Vagina (tissue), 2 donors: ENCODE results near the gene FRMPD1. TPM values are rescaled to one million over a fixed set of nuclear protein-coding genes. Genes with fewer than 3 reads are reported as not detected.

Source experiments
- DNase-seq, 2 donors: peaks; one replicate each; pipeline ENCODE4 v3.0.0-alpha.2; 2017; ENCODE audit errors: extremely low spot score in 2 of 2
- H3K27ac ChIP-seq: fragments of 200-600 bp; sonication (generic); one replicate; pipeline ENCODE4 v1.5.1; 2019
- H3K27me3 ChIP-seq: fragments of 200-600 bp; sonication (generic); one replicate; pipeline ENCODE4 v1.5.1; 2019
- H3K36me3 ChIP-seq, 2 donors: fragments of 200-600 bp; sonication (generic); one replicate each; pipeline ENCODE4 v1.5.1; 2017 to 2019
- H3K4me1 ChIP-seq: fragments of 200-600 bp; sonication (generic); one replicate; pipeline ENCODE4 v1.5.1; 2019
- H3K4me3 ChIP-seq, 2 donors: fragments of 200-600 bp; sonication (generic); 1 replicate in 1 of 2; 2 replicates in 1 of 2; pipeline ENCODE4 v1.5.1; 2016 to 2019
- H3K9me3 ChIP-seq: fragments of 200-600 bp; sonication (generic); one replicate; pipeline ENCODE4 v1.5.1; 2019
- POLR2A ChIP-seq, 2 donors: fragments of 450-650 bp; IDR thresholded peaks; one replicate each; pipeline ENCODE4 v1.6.1; 2017; ENCODE audit warnings: antibody characterized with exemption in 2 of 2, mild to moderate bottlenecking in 2 of 2, moderate library complexity in 2 of 2
- POLR2AphosphoS5 ChIP-seq, 2 donors: sonication (generic); formaldehyde crosslinking; IDR thresholded peaks; one replicate each; pipeline ENCODE4 v1.9.0; 2017; ENCODE audit warnings: antibody characterized with exemption in 2 of 2, mild to moderate bottlenecking in 2 of 2, low read depth in 1 of 2; ENCODE audit not compliant: insufficient read depth in 1 of 2
- intact Hi-C: fragments of 100-400 bp; cut with DNase I; formaldehyde crosslinking; loops from one replicate; pipeline ENCODE4 v1.15.1; 2023
- total RNA-seq: library from RNA; depleted of rRNA; stranded (reverse); fragments of >200 nt; gene quantifications from one replicate; pipeline ENCODE4 v1.2.3, GENCODE V29; 2016
- TF ChIP-seq, protein P1 (sequence below), 3 experiments: fragments of 450-650 bp in 2 of 3; fragments of 200-600 bp in 1 of 3; sonication (generic) in 1 of 3; IDR thresholded peaks; one replicate each; pipeline ENCODE4 v1.5.1; 2017 to 2019; ENCODE audit warnings: antibody characterized with exemption in 3 of 3, mild to moderate bottlenecking in 2 of 3, moderate library complexity in 2 of 3

Gene FRMPD1
- total RNA-seq, 1 donor from 2014 or later, result 0.98 TPM

DNA sequence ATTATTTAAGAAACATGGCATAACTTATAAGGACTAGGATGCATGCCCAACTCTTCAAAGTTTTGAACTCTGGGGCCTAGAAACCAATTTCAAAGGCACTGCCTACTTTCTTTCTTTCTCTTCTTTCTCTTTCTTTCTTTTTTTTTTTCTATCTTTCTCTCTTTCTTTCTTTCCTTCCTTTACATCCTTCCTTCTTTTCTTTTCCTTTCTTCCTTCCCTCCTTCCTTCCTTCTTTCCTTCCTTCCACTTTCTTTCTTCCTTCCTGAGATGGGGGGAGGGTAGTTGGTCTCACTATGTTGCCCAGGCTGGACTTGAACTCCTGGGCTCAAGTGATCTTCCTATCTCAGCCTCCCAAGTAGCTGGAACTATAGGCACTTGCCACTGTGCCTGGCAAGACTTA, 42.5 kb upstream of the FRMPD1 start:
- Histone ChIP-seq H3K4me3 (no peak overlapping the region), H3K9me3 (no peaks in the 10 kb centered on the region), H3K27ac (no peak overlapping the region), H3K36me3 (no peaks in the 10 kb centered on the region), H3K4me1 (no peaks in the 10 kb centered on the region), H3K27me3 (no peaks in the 10 kb centered on the region)
- intact Hi-C loops, result no loop called here
- no peak for TF ChIP-seq POLR2AphosphoS5 (IDR thresholded peaks at IDR 0.05; ENCODE audit: insufficient read depth in 1 of 2, low read depth in 1 of 2)
- TF ChIP-seq, protein P1, sequence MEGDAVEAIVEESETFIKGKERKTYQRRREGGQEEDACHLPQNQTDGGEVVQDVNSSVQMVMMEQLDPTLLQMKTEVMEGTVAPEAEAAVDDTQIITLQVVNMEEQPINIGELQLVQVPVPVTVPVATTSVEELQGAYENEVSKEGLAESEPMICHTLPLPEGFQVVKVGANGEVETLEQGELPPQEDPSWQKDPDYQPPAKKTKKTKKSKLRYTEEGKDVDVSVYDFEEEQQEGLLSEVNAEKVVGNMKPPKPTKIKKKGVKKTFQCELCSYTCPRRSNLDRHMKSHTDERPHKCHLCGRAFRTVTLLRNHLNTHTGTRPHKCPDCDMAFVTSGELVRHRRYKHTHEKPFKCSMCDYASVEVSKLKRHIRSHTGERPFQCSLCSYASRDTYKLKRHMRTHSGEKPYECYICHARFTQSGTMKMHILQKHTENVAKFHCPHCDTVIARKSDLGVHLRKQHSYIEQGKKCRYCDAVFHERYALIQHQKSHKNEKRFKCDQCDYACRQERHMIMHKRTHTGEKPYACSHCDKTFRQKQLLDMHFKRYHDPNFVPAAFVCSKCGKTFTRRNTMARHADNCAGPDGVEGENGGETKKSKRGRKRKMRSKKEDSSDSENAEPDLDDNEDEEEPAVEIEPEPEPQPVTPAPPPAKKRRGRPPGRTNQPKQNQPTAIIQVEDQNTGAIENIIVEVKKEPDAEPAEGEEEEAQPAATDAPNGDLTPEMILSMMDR (IDR thresholded peaks at IDR 0.05), result no peak
- no peak for TF ChIP-seq POLR2A (IDR thresholded peaks at IDR 0.05)
- no peak for DNase-seq

DNA sequence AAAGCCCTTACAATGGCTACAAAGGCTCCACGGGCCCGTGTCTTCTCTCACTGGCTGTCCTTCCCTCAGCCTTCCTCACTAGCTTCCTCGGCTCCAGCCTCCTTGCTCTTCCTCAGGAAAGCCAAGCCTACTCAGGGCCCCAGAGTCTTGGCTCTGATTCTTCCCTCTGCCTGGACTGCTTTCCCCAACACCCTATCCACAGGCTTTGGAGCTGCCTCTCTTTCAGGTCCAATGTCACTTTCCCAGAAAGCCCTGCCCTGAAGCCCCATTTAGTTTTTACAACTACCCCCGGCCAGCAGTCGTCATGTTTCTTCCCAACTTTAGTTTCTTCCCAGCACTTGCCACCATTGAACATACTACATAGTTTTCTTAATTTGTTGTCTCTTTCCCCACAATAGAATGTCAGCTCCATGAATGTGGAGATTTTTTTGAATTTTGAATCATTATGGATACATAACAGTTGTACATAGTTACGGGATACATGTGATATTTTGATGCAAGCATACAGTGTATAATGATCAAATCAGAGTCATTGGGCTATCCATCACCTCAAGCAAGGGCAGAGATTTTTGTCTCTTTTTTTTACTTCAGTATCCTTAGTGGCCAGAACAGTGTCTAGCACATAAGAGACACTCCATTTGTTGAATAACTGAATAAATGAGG, 40.9 kb upstream of the FRMPD1 start:
- no peaks in the 10 kb centered on the region for H3K4me1 ChIP-seq
- H3K27me3 ChIP-seq, result no peaks in the 10 kb centered on the region
- no peak overlapping the region for H3K4me3 ChIP-seq
- H3K9me3 ChIP-seq, result no peaks in the 10 kb centered on the region
- no peak overlapping the region for H3K27ac ChIP-seq
- H3K36me3 ChIP-seq, result no peaks in the 10 kb centered on the region
- DNase-seq, result no peak
- intact Hi-C loops, result no loop called here
- TF ChIP-seq, protein P1 (IDR thresholded peaks at IDR 0.05), result no peak
- no peak for TF ChIP-seq POLR2AphosphoS5 (IDR thresholded peaks at IDR 0.05; ENCODE audit: insufficient read depth in 1 of 2, low read depth in 1 of 2)
- no peak for TF ChIP-seq POLR2A (IDR thresholded peaks at IDR 0.05)

DNA sequence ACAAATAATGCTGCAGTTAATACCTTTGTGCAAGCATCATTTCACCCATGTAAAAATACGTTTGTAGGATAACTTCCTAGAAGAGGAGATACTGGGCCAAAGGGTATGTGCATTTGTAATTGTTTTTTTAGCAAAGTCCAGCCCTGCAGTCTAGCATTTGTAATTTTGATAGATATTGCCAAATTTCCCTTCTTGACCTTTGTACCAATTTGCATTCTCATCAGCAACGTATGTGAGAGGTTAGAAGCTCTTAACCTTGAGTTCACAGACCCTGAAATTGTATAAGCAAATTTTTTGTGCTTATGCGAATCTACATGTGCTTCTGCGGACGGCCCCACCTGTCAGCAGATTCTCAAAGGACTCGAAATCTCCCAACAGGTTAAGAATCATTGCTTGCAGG, 39.7 kb upstream of the FRMPD1 start:
- H3K27ac ChIP-seq, result no peak overlapping the region
- no peaks in the 10 kb centered on the region for H3K9me3 ChIP-seq
- TF ChIP-seq POLR2AphosphoS5 (IDR thresholded peaks at IDR 0.05; ENCODE audit: insufficient read depth in 1 of 2, low read depth in 1 of 2) (no peak), POLR2A (IDR thresholded peaks at IDR 0.05) (no peak)
- TF ChIP-seq, protein P1 (IDR thresholded peaks at IDR 0.05), result no peak
- intact Hi-C loops, result no loop called here
- no peaks in the 10 kb centered on the region for H3K27me3 ChIP-seq
- H3K4me3 ChIP-seq, result no peak overlapping the region
- H3K36me3 ChIP-seq, result no peaks in the 10 kb centered on the region
- DNase-seq, result no peak
- no peaks in the 10 kb centered on the region for H3K4me1 ChIP-seq

DNA sequence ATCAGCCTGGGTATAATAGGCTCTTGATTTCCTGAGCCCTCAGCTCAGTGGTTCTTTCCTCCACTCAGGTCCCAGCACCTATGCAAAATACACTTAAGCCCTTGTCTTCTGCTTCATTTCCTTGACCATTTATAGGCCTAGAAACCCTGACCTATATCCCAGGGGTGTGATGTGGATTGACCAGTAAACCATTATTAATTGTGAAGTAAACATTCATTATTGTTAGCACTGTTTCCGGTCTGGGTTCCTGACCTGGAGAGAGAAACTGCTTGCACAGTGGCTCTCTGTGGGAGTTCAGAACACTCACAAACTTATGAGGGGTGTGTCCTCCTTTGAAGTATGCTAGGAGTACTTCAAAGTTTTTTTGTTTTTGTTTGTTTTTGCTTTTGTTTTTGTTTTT, 38.8 kb upstream of the FRMPD1 start:
- Histone ChIP-seq H3K36me3 (no peaks in the 10 kb centered on the region), H3K9me3 (no peaks in the 10 kb centered on the region), H3K27me3 (no peaks in the 10 kb centered on the region), H3K27ac (no peak overlapping the region), H3K4me1 (no peaks in the 10 kb centered on the region), H3K4me3 (no peak overlapping the region)
- intact Hi-C loops, result no loop called here
- no peak for TF ChIP-seq POLR2A (IDR thresholded peaks at IDR 0.05)
- no peak for TF ChIP-seq POLR2AphosphoS5 (IDR thresholded peaks at IDR 0.05; ENCODE audit: insufficient read depth in 1 of 2, low read depth in 1 of 2)
- TF ChIP-seq, protein P1 (IDR thresholded peaks at IDR 0.05), result no peak
- no peak for DNase-seq

DNA sequence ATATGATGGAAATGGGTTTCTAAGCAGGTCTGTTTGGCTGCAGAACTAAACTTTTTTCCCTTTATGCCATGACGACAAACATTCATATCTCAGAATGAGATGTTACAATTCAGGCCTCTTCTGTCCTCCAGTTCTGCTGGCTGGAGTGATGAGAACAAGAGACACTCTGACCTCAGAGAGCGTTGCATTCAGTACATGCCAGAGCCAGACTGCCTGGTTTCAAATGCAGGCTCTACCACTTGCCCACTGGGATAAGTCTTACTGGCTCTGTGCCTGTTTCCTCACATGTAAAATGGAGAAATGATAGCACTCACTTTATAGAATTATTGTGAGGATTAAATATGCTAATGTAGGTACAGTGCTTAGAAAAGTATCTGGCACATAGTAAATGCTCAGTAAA, 33.6 kb upstream of the FRMPD1 start:
- Histone ChIP-seq H3K36me3 (no peaks in the 10 kb centered on the region), H3K9me3 (no peaks in the 10 kb centered on the region), H3K4me1 (no peaks in the 10 kb centered on the region), H3K27me3 (no peaks in the 10 kb centered on the region), H3K4me3 (no peak overlapping the region), H3K27ac (no peak overlapping the region)
- no peak for TF ChIP-seq POLR2A (IDR thresholded peaks at IDR 0.05)
- no peak for TF ChIP-seq POLR2AphosphoS5 (IDR thresholded peaks at IDR 0.05; ENCODE audit: insufficient read depth in 1 of 2, low read depth in 1 of 2)
- TF ChIP-seq, protein P1 (IDR thresholded peaks at IDR 0.05), result no peak
- intact Hi-C loops, result no loop called here
- no peak for DNase-seq
